H1 (cell line): Measurements from ENCODE around the gene TRIM5. TPM values are rescaled to one million over a fixed set of nuclear protein-coding genes. Genes with fewer than 3 reads are reported as not detected.
A peak's percentile ranks its signal among the peaks of the same experiment; 100 is the strongest.

Experiments used
- CTCF ChIA-PET: fragments of 300-600 bp; sonication (Branson Sonifier 250); formaldehyde crosslinking; loops from one replicate; lab custom pipeline; 2021; ENCODE audit not compliant: partially characterized antibody; lab: Charles Lee
- POLR2A ChIA-PET: fragments of 300-600 bp; sonication (Branson Sonifier 250); formaldehyde crosslinking; loops from one replicate; lab custom pipeline; 2021; ENCODE audit warnings: inconsistent platforms; ENCODE audit not compliant: partially characterized antibody; lab: Charles Lee
- DNase-seq, 2 experiments: peaks; one replicate each; pipeline versions ENCODE4 v3.0.0 to v3.0.0-alpha.2; 2010 to 2022; ENCODE audit warnings: low spot score in 2 of 2, low read depth in 1 of 2, mixed read lengths in 1 of 2
- FAIRE-seq: peaks from 2 replicates; lab custom pipeline; 2011; peaks lifted over from hg19 to GRCh38; lab: Jason Lieb, UNC
- H2AFZ ChIP-seq: 2 replicates; pipeline ENCODE4 v1.8.1; 2012; ENCODE audit warnings: low read length, inconsistent platforms
- H2AK5ac ChIP-seq: 2 replicates; pipeline ENCODE4 v1.6.1; 2013; ENCODE audit warnings: low read depth, low read length
- H2BK120ac ChIP-seq: replicated peaks from 2 replicates; pipeline ENCODE3; 2013; ENCODE audit warnings: low read depth, low read length, inconsistent platforms
- H2BK12ac ChIP-seq: 2 replicates; pipeline ENCODE4 v1.6.1; 2013; ENCODE audit warnings: low read depth, low read length
- H2BK15ac ChIP-seq: 2 replicates; pipeline ENCODE4 v1.6.1; 2013; ENCODE audit warnings: low read length
- H2BK20ac ChIP-seq: 2 replicates; pipeline ENCODE4 v1.6.1; 2013; ENCODE audit warnings: low read length
- H2BK5ac ChIP-seq: 2 replicates; pipeline ENCODE4 v1.6.1; 2013; ENCODE audit warnings: low read depth, low read length
- H3K14ac ChIP-seq: 2 replicates; pipeline ENCODE4 v1.6.1; 2013; ENCODE audit warnings: inconsistent platforms; ENCODE audit not compliant: insufficient read length
- H3K18ac ChIP-seq: 2 replicates; pipeline ENCODE4 v1.6.1; 2013; ENCODE audit warnings: low read length; ENCODE audit errors: extremely low read depth
- H3K23ac ChIP-seq: 2 replicates; pipeline ENCODE4 v1.6.1; 2013; ENCODE audit warnings: inconsistent platforms; ENCODE audit not compliant: insufficient read length
- H3K23me2 ChIP-seq: 2 replicates; pipeline ENCODE4 v1.6.1; 2013; ENCODE audit warnings: low read depth, low read length
- H3K27ac ChIP-seq: 2 replicates; pipeline ENCODE4 v1.6.1; 2011; ENCODE audit warnings: low read depth, low read length, inconsistent platforms
- H3K27me3 ChIP-seq, 4 experiments: replicated peaks in 1 of 4; 1 replicate in 1 of 4; 2 replicates in 3 of 4; pipeline versions ENCODE4 v1.6.1 to v1.8.1; 2011 to 2013; ENCODE audit warnings: low read length in 3 of 4, mild to moderate bottlenecking in 3 of 4, inconsistent platforms in 2 of 4, mixed read lengths in 2 of 4, moderate library complexity in 1 of 4; ENCODE audit not compliant: control insufficient read depth in 3 of 4, insufficient read depth in 3 of 4; ENCODE audit errors: extremely low read depth in 1 of 4
- H3K36me3 ChIP-seq, 4 experiments: 2 replicates each; pipeline versions ENCODE4 v1.6.1 to v1.8.1; 2011 to 2013; ENCODE audit warnings: mild to moderate bottlenecking in 4 of 4, low read length in 3 of 4, moderate library complexity in 2 of 4, control low read depth in 1 of 4, inconsistent platforms in 1 of 4; ENCODE audit not compliant: insufficient read depth in 4 of 4, control insufficient read depth in 2 of 4
- H3K4ac ChIP-seq: replicated peaks from 2 replicates; pipeline ENCODE3; 2013; ENCODE audit warnings: low read length, low read depth, mixed read lengths, inconsistent platforms; ENCODE audit not compliant: insufficient read length
- H3K4me1 ChIP-seq, 4 experiments: replicated peaks in 1 of 4; 1 replicate in 1 of 4; 2 replicates in 3 of 4; pipeline versions ENCODE4 v1.6.1 to v1.8.1; 2011 to 2013; ENCODE audit warnings: low read length in 3 of 4, inconsistent platforms in 2 of 4, mixed read lengths in 1 of 4; ENCODE audit not compliant: insufficient read depth in 4 of 4, control insufficient read depth in 3 of 4
- H3K4me2 ChIP-seq, 2 experiments: 2 replicates each; pipeline versions ENCODE4 v1.6.1 to v1.8.1; 2011 to 2013; ENCODE audit warnings: low read depth in 2 of 2, low read length in 2 of 2, control low read depth in 1 of 2, inconsistent platforms in 1 of 2, mild to moderate bottlenecking in 1 of 2; ENCODE audit not compliant: insufficient read depth in 1 of 2
- H3K4me3 ChIP-seq, 4 experiments: fragments of 200-600, 300-600 bp in 1 of 4; sonication (generic), shearing (Covaris generic), sonication (Bioruptor Twin) in 1 of 4; 2 replicates each; pipeline versions ENCODE4 v1.5.1 to v1.8.1; 2011 to 2016; ENCODE audit warnings: low read length in 4 of 4, low read depth in 3 of 4, control low read depth in 2 of 4, inconsistent platforms in 2 of 4, mild to moderate bottlenecking in 2 of 4, mixed read lengths in 1 of 4, moderate library complexity in 1 of 4; ENCODE audit not compliant: insufficient read depth in 2 of 4; ENCODE audit errors: extremely low read depth in 1 of 4
- H3K56ac ChIP-seq: replicated peaks from 2 replicates; pipeline ENCODE3; 2013; ENCODE audit warnings: low read depth, mild to moderate bottlenecking, mixed read lengths, low read length, inconsistent platforms; ENCODE audit not compliant: insufficient read length
- H3K79me1 ChIP-seq: 2 replicates; pipeline ENCODE4 v1.6.1; 2013; ENCODE audit warnings: low read depth, low read length, control low read depth
- H3K79me2 ChIP-seq, 2 experiments: 2 replicates each; pipeline versions ENCODE4 v1.6.1 to v1.8.1; 2012 to 2013; ENCODE audit warnings: low read length in 2 of 2, mild to moderate bottlenecking in 2 of 2, inconsistent platforms in 1 of 2; ENCODE audit not compliant: insufficient read depth in 2 of 2, control insufficient read depth in 1 of 2
- H3K9ac ChIP-seq, 4 experiments: replicated peaks in 1 of 4; 1 replicate in 1 of 4; 2 replicates in 3 of 4; pipeline versions ENCODE4 v1.6.1 to v1.8.1; 2011 to 2013; ENCODE audit warnings: low read depth in 3 of 4, low read length in 3 of 4, control low read depth in 2 of 4, mild to moderate bottlenecking in 2 of 4, moderate library complexity in 2 of 4, inconsistent platforms in 1 of 4; ENCODE audit errors: extremely low read depth in 1 of 4
- H3K9me3 ChIP-seq, 2 experiments: 2 replicates each; pipeline versions ENCODE4 v1.6.1 to v1.8.1; 2012 to 2013; ENCODE audit warnings: mild to moderate bottlenecking in 2 of 2, moderate library complexity in 2 of 2, control low read depth in 1 of 2, inconsistent platforms in 1 of 2, low read depth in 1 of 2, low read length in 1 of 2, mixed read lengths in 1 of 2; ENCODE audit not compliant: insufficient read depth in 2 of 2
- H4K20me1 ChIP-seq, 2 experiments: replicated peaks in 1 of 2; 2 replicates each; pipeline versions ENCODE3 to v1.8.1; 2011 to 2013; ENCODE audit warnings: inconsistent platforms in 2 of 2, low read length in 2 of 2, mild to moderate bottlenecking in 1 of 2; ENCODE audit not compliant: insufficient read depth in 2 of 2, control insufficient read depth in 1 of 2
- H4K5ac ChIP-seq: 2 replicates; pipeline ENCODE4 v1.6.1; 2013; ENCODE audit warnings: low read length, low read depth, mixed read lengths, inconsistent platforms; ENCODE audit not compliant: insufficient read length
- H4K8ac ChIP-seq: 2 replicates; pipeline ENCODE4 v1.8.0; 2013; ENCODE audit warnings: mild to moderate bottlenecking, moderate library complexity, low read length, inconsistent platforms; ENCODE audit not compliant: insufficient read depth; ENCODE audit errors: extremely low read depth
- H4K91ac ChIP-seq: replicated peaks from 2 replicates; pipeline ENCODE3; 2013; ENCODE audit warnings: low read length, mixed read lengths, inconsistent platforms; ENCODE audit not compliant: insufficient read length
- BRCA1 ChIP-seq: IDR thresholded peaks from 2 replicates; pipeline ENCODE4 v1.6.1; 2012; ENCODE audit warnings: low read depth, low read length, improper control_type of control experiment
- EP300 ChIP-seq, 2 experiments: IDR thresholded peaks; 1 replicate in 1 of 2; 2 replicates in 1 of 2; pipeline ENCODE4 v1.6.1; 2011 to 2012; ENCODE audit warnings: low read depth in 2 of 2, low read length in 2 of 2, mild to moderate bottlenecking in 2 of 2, borderline replicate concordance in 1 of 2, inconsistent platforms in 1 of 2, moderate library complexity in 1 of 2
- EZH2 ChIP-seq: fragments of 200-600 bp; sonication (generic); IDR thresholded peaks from 2 replicates; pipeline ENCODE4 v1.7.1; 2012; ENCODE audit warnings: low read depth, mild to moderate bottlenecking, moderate library complexity, low read length, inconsistent platforms; ENCODE audit not compliant: severe bottlenecking
- JUND ChIP-seq: IDR thresholded peaks from 2 replicates; pipeline ENCODE4 v1.6.1; 2011; ENCODE audit warnings: mild to moderate bottlenecking, improper control_type of control experiment, low read length
- KDM1A ChIP-seq: fragments of 200-600, 300-600 bp; sonication (generic); IDR thresholded peaks from 2 replicates; pipeline ENCODE4 v1.7.1; 2016; ENCODE audit warnings: mild to moderate bottlenecking, low read length, borderline replicate concordance
- RAD21 ChIP-seq, 2 experiments: IDR thresholded peaks in 1 of 2; conservative IDR thresholded peaks in 1 of 2; 2 replicates each; pipeline ENCODE4 v1.6.1; 2011; ENCODE audit warnings: low read depth in 2 of 2, low read length in 2 of 2, improper control_type of control experiment in 1 of 2, inconsistent platforms in 1 of 2, mild to moderate bottlenecking in 1 of 2, moderate library complexity in 1 of 2
- RFX5 ChIP-seq: IDR thresholded peaks from 2 replicates; pipeline ENCODE4 v1.6.1; 2011; ENCODE audit warnings: low read depth, low read length, improper control_type of control experiment, borderline replicate concordance
- RNF2 ChIP-seq: fragments of 200-900, 300-1000 bp; sonication (generic); IDR thresholded peaks from 2 replicates; pipeline ENCODE4 v1.7.1; 2016; ENCODE audit warnings: borderline replicate concordance, low read depth, mild to moderate bottlenecking, antibody characterized with exemption, low read length; ENCODE audit not compliant: poor library complexity, severe bottlenecking; ENCODE audit errors: missing control alignments
- SP1 ChIP-seq: IDR thresholded peaks from 2 replicates; pipeline ENCODE4 v1.6.1; 2011; ENCODE audit warnings: low read depth, low read length
- TAF1 ChIP-seq: IDR thresholded peaks from 2 replicates; pipeline ENCODE4 v1.6.1; 2011; ENCODE audit warnings: mild to moderate bottlenecking, low read depth, low read length
- ZNF274 ChIP-seq: IDR thresholded peaks from 2 replicates; pipeline ENCODE4 v1.7.0; 2012; ENCODE audit warnings: low read length, borderline replicate concordance; ENCODE audit errors: extremely low read depth
- WGBS, 2 experiments: shearing (Covaris generic) in 1 of 2; methylation state at CpG; one replicate each; pipeline versions ENCODE4 v1.1.6 to v1.1.7; 2013 to 2015; ENCODE audit warnings: low lambda C conversion rate in 2 of 2, mixed read lengths in 2 of 2, inconsistent platforms in 1 of 2, low coverage in 1 of 2, missing lambda C conversion rate in 1 of 2; ENCODE audit not compliant: insufficient replicate concordance in 2 of 2, insufficient coverage in 1 of 2, insufficient read length in 1 of 2; ENCODE audit errors: extremely low coverage in 1 of 2, missing lambda C conversion rate in 1 of 2; 5-methylcytosine and 5-hydroxymethylcytosine counted together
- polyA plus RNA-seq, 7 experiments: library from polyadenylated mRNA; depleted of rRNA in 3 of 7; stranded (reverse) in 5 of 7; unstranded in 2 of 7; fragments of >200 nt in 5 of 7; fragments of 200-250 nt in 2 of 7; gene quantifications; 1 replicate in 5 of 7; 2 replicates in 1 of 7; 4 replicates in 1 of 7; pipeline versions ENCODE4 v1.2.1 to v1.2.3, GENCODE V29; 2011 to 2013; ENCODE audit warnings: missing spikeins in 2 of 7, mixed read lengths in 2 of 7
- total RNA-seq: library from RNA; stranded (reverse); fragmentation: NEBNext Ultra II Directional; extraction: Animal tissue kit (Norgen Biotek cat#: 25700); gene quantifications from 2 replicates; pipeline ENCODE4 v1.2.1, GENCODE V29; 2021

The TRIM5 gene
- total and polyA plus RNA-seq, 2 of the 8 experiments (the other 6 are each of a cell fraction or from before 2014, with no cell fraction given), result 23.5 to 35.5 TPM

- H3K4me2 ChIP-seq, result peak overlapping the region; percentile 70 to 87
- H3K27me3 ChIP-seq, result no peaks in the 10 kb centered on the region
- ChIA-PET POLR2A (interaction anchor here (1.0 to 1.5 kb wide), 2 partner anchors 11 to 14 kb away, joined by 3 to 8 read pairs; no protein-coding TSS in a partner anchor), CTCF (interaction anchor here (0.7 to 1.1 kb wide), 2 partner anchors 12 to 90 kb away, joined by 3 read pairs; no protein-coding TSS in a partner anchor)
- H2AFZ ChIP-seq, result no peak overlapping the region
- FAIRE-seq (no peak), DNase-seq (no peak)
- H2BK12ac ChIP-seq, result peak overlapping the region; percentile 45; the same call in 1 of the 2 replicates
- H3K18ac ChIP-seq, result peak overlapping the region; percentile 55; the same call in 1 of the 2 replicates
- H3K23me2 ChIP-seq, result peaks cover 5% of the 10 kb centered on the region; the same call in 1 of the 2 replicates
- no peaks in the 10 kb centered on the region for H3K79me1 ChIP-seq
- H3K79me2 ChIP-seq, result peaks cover 0 to 41% of the 10 kb centered on the region in 2 experiments; a peak in 2 of 4 replicates
- peak overlapping the region; percentile 20 for H4K5ac ChIP-seq
- H4K91ac ChIP-seq, result no peak overlapping the region
- H3K4me1 ChIP-seq, result peaks cover 0 to 12% (median 2%) of the 10 kb centered on the region in 4 experiments; a peak in 4 of 7 replicates
- H3K4me3 ChIP-seq, result peak overlapping the region; percentile 42 to 62 (median 54)
- H2BK15ac ChIP-seq, result no peak overlapping the region
- H3K56ac ChIP-seq, result peak overlapping the region; percentile 65
- H2BK5ac ChIP-seq, result peak overlapping the region; percentile 74; the same call in 1 of the 2 replicates
- H4K8ac ChIP-seq, result no peak overlapping the region
- no peaks in the 10 kb centered on the region for H3K9me3 ChIP-seq
- H3K9ac ChIP-seq, result peak overlapping the region; percentile 57 to 90 (median 78)
- no peak overlapping the region for H3K4ac ChIP-seq
- no peak overlapping the region for H3K14ac ChIP-seq
- H2BK120ac ChIP-seq, result peak overlapping the region; percentile 45
- peak overlapping the region; percentile 87 for H3K27ac ChIP-seq
- WGBS, 2 experiments, result 37% methylated on average over 5 of the region's 5 CpGs; no CpG with 5 or more reads in 1 of the 2 experiments
- H3K36me3 ChIP-seq, result peaks cover 0 to 6% (median 2%) of the 10 kb centered on the region in 4 experiments; a peak in 5 of 8 replicates
- H3K23ac ChIP-seq, result no peak overlapping the region
- no peak overlapping the region for H2AK5ac ChIP-seq
- H4K20me1 ChIP-seq, result no peaks in the 10 kb centered on the region
- no peak overlapping the region for H2BK20ac ChIP-seq
- no peak for TF ChIP-seq RNF2
- TF ChIP-seq RFX5, result no peak
- TF ChIP-seq TAF1, result no peak
- TF ChIP-seq BRCA1, result no peak
- no peak for TF ChIP-seq JUND
- TF ChIP-seq SP1, result no peak
- TF ChIP-seq EP300 (IDR thresholded peaks at IDR 0.05; ENCODE audit: borderline replicate concordance in 1 of 2, low read depth in 2 of 2, low read length in 2 of 2), result no peak
- TF ChIP-seq KDM1A, result no peak
- TF ChIP-seq EZH2, result no peak
- TF ChIP-seq RAD21 (IDR thresholded peaks at IDR 0.05 in 1 of 2, conservative IDR thresholded peaks at IDR 0.05 in 1 of 2; ENCODE audit: low read depth in 2 of 2, low read length in 2 of 2), result no peak
- no peak for TF ChIP-seq ZNF274
Observed at GRCh38 chr11:5690216-5690615, 5.3 kb upstream of the TRIM5 start.
